HL-60 (cell line): Measurements from ENCODE around the gene AFF3.

Experiments
- POLR2AphosphoS5 ChIP-seq: IDR thresholded peaks from 2 replicates; pipeline ENCODE4 v1.6.1; 2012; ENCODE audit warnings: low read depth
- TF ChIP-seq, protein P1 (sequence below): IDR thresholded peaks from one replicate; pipeline ENCODE4 v1.5.1; 2011; ENCODE audit warnings: low read length, control low read depth, inconsistent platforms; ENCODE audit not compliant: insufficient read depth
- TF ChIP-seq, protein P2 (sequence below): IDR thresholded peaks from 2 replicates; pipeline ENCODE4 v1.6.1; 2012; ENCODE audit warnings: low read depth; ENCODE audit not compliant: insufficient replicate concordance

GRCh38 chr2:100189387-100189786 is 47.0 kb upstream of the AFF3 start:
- TF ChIP-seq, protein P1, sequence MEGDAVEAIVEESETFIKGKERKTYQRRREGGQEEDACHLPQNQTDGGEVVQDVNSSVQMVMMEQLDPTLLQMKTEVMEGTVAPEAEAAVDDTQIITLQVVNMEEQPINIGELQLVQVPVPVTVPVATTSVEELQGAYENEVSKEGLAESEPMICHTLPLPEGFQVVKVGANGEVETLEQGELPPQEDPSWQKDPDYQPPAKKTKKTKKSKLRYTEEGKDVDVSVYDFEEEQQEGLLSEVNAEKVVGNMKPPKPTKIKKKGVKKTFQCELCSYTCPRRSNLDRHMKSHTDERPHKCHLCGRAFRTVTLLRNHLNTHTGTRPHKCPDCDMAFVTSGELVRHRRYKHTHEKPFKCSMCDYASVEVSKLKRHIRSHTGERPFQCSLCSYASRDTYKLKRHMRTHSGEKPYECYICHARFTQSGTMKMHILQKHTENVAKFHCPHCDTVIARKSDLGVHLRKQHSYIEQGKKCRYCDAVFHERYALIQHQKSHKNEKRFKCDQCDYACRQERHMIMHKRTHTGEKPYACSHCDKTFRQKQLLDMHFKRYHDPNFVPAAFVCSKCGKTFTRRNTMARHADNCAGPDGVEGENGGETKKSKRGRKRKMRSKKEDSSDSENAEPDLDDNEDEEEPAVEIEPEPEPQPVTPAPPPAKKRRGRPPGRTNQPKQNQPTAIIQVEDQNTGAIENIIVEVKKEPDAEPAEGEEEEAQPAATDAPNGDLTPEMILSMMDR: no peak
- TF ChIP-seq POLR2AphosphoS5: no peak
- TF ChIP-seq, protein P2, sequence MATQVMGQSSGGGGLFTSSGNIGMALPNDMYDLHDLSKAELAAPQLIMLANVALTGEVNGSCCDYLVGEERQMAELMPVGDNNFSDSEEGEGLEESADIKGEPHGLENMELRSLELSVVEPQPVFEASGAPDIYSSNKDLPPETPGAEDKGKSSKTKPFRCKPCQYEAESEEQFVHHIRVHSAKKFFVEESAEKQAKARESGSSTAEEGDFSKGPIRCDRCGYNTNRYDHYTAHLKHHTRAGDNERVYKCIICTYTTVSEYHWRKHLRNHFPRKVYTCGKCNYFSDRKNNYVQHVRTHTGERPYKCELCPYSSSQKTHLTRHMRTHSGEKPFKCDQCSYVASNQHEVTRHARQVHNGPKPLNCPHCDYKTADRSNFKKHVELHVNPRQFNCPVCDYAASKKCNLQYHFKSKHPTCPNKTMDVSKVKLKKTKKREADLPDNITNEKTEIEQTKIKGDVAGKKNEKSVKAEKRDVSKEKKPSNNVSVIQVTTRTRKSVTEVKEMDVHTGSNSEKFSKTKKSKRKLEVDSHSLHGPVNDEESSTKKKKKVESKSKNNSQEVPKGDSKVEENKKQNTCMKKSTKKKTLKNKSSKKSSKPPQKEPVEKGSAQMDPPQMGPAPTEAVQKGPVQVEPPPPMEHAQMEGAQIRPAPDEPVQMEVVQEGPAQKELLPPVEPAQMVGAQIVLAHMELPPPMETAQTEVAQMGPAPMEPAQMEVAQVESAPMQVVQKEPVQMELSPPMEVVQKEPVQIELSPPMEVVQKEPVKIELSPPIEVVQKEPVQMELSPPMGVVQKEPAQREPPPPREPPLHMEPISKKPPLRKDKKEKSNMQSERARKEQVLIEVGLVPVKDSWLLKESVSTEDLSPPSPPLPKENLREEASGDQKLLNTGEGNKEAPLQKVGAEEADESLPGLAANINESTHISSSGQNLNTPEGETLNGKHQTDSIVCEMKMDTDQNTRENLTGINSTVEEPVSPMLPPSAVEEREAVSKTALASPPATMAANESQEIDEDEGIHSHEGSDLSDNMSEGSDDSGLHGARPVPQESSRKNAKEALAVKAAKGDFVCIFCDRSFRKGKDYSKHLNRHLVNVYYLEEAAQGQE: no peak
